GM12878 (cell line): ENCODE results near the gene CLK4. TPM values are rescaled to one million over a fixed set of nuclear protein-coding genes. Genes with fewer than 3 reads are reported as not detected.

Experiments used
- ATAC-seq: fragments of 200-7000 bp; cut with Tn5 transposase; 3 replicates; pipeline ENCODE4 v1.9.1; 2020; ENCODE audit warnings: mild to moderate bottlenecking, moderate library complexity
- BruUV-seq: library from RNA; stranded (reverse); fragments of 400-500 nt; replicated peaks from 2 replicates; lab custom pipeline; 2021; lab: Mats Ljungman, UMichigan
- CTCF ChIA-PET: fragments of 300-600 bp; sonication (Branson Sonifier 250); formaldehyde crosslinking; extraction: SDS; loops from one replicate; lab custom pipeline; 2021; ENCODE audit warnings: inconsistent platforms; lab: Yijun Ruan, JAX
- POLR2A ChIA-PET: fragments of 350-600 bp; formaldehyde crosslinking; extraction: SDS; loops from one replicate; lab custom pipeline; 2021; ENCODE audit warnings: inconsistent platforms; lab: Charles Lee
- RAD21 ChIA-PET: fragments of 300-600 bp; sonication (Branson Sonifier 250); formaldehyde crosslinking; loops from one replicate; lab custom pipeline; 2023; ENCODE audit warnings: antibody characterized with exemption; ENCODE audit not compliant: unreplicated experiment; lab: Charles Lee
- SMC1A ChIA-PET: fragments of 300-600 bp; sonication (Branson Sonifier 250); formaldehyde crosslinking; loops from one replicate; lab custom pipeline; 2023; ENCODE audit not compliant: unreplicated experiment, uncharacterized antibody; lab: Charles Lee
- DNase-seq: peaks from one replicate; pipeline ENCODE4 v3.0.0-alpha.2; 2011; ENCODE audit warnings: low read depth, low spot score
- FAIRE-seq: peaks from 3 replicates; lab custom pipeline; 2011; peaks lifted over from hg19 to GRCh38; lab: Jason Lieb, UNC
- H2AFZ ChIP-seq: 2 replicates; pipeline ENCODE4 v1.6.0; 2011; ENCODE audit warnings: low read depth, low read length, control low read depth; ENCODE audit not compliant: control insufficient read depth
- H3K27ac ChIP-seq: 2 replicates; pipeline ENCODE4 v1.5.1; 2011; ENCODE audit warnings: control low read depth; ENCODE audit not compliant: control insufficient read depth, insufficient read depth
- H3K27me3 ChIP-seq, 2 experiments: replicated peaks in 1 of 2; 2 replicates each; pipeline versions ENCODE4 v1.6.0 to v1.6.1; 2011; ENCODE audit warnings: low read length in 1 of 2; ENCODE audit not compliant: control insufficient read depth in 2 of 2, insufficient read depth in 2 of 2
- H3K36me3 ChIP-seq, 2 experiments: 2 replicates each; pipeline ENCODE4 v1.5.1; 2011; ENCODE audit warnings: low read length in 1 of 2; ENCODE audit not compliant: control insufficient read depth in 2 of 2, insufficient read depth in 2 of 2
- H3K4me1 ChIP-seq: 2 replicates; pipeline ENCODE4 v1.6.1; 2011; ENCODE audit warnings: mild to moderate bottlenecking, low read length, moderate library complexity, mixed read lengths; ENCODE audit not compliant: control insufficient read depth, insufficient read depth
- H3K4me2 ChIP-seq: 2 replicates; pipeline ENCODE4 v1.6.0; 2011; ENCODE audit warnings: control low read depth; ENCODE audit not compliant: control insufficient read depth, insufficient read depth
- H3K4me3 ChIP-seq: fragments of 200-600 bp; sonication (generic); 2 replicates; pipeline ENCODE4 v1.5.1; 2016
- H3K79me2 ChIP-seq: 2 replicates; pipeline ENCODE4 v1.6.0; 2011; ENCODE audit warnings: low read length; ENCODE audit not compliant: control insufficient read depth, insufficient read depth
- H3K9ac ChIP-seq: 2 replicates; pipeline ENCODE4 v1.8.0; 2011; ENCODE audit warnings: low read length, control low read depth, mixed read lengths; ENCODE audit not compliant: control insufficient read depth, insufficient read depth
- H3K9me3 ChIP-seq: replicated peaks from 3 replicates; pipeline ENCODE4 v1.5.1; 2011; ENCODE audit warnings: mild to moderate bottlenecking, low read length; ENCODE audit not compliant: control insufficient read depth, insufficient read depth
- H4K20me1 ChIP-seq: 2 replicates; pipeline ENCODE4 v1.6.0; 2011; ENCODE audit not compliant: control insufficient read depth, insufficient read depth
- ETV6 ChIP-seq, 2 experiments: fragments of 450-650 bp in 1 of 2; IDR thresholded peaks in 1 of 2; conservative IDR thresholded peaks in 1 of 2; 2 replicates each; pipeline ENCODE4 v1.6.1; 2014; ENCODE audit warnings: antibody characterized with exemption in 1 of 2, borderline replicate concordance in 1 of 2, low read depth in 1 of 2, mild to moderate bottlenecking in 1 of 2, moderate library complexity in 1 of 2
- FOXK2 ChIP-seq: fragments of 450-650 bp; IDR thresholded peaks from 2 replicates; pipeline ENCODE4 v1.6.1; 2017; ENCODE audit warnings: mild to moderate bottlenecking, moderate library complexity
- MEF2B ChIP-seq: fragments of 450-650 bp; IDR thresholded peaks from 2 replicates; pipeline ENCODE4 v1.6.1; 2018; ENCODE audit warnings: mild to moderate bottlenecking, moderate library complexity; ENCODE audit not compliant: partially characterized antibody, poor library complexity, severe bottlenecking
- NFXL1 ChIP-seq: fragments of 450-650 bp; IDR thresholded peaks from 2 replicates; pipeline ENCODE4 v1.6.1; 2017; ENCODE audit warnings: antibody characterized with exemption, mild to moderate bottlenecking, borderline replicate concordance
- RCOR1 ChIP-seq: conservative IDR thresholded peaks from 2 replicates; pipeline ENCODE4 v1.6.1; 2012; ENCODE audit warnings: low read depth, low read length, improper control_type of control experiment
- STAT3 ChIP-seq: IDR thresholded peaks from 2 replicates; pipeline ENCODE4 v1.6.1; 2011; ENCODE audit warnings: low read depth, low read length, improper control_type of control experiment
- TBL1XR1 ChIP-seq: IDR thresholded peaks from 2 replicates; pipeline ENCODE4 v1.6.1; 2012; ENCODE audit warnings: low read depth, low read length, improper control_type of control experiment
- YBX1 ChIP-seq: fragments of 450-650 bp; IDR thresholded peaks from 2 replicates; pipeline ENCODE4 v1.6.1; 2016; ENCODE audit warnings: antibody characterized with exemption
- WGBS: methylation state at CpG from one replicate; pipeline ENCODE4 v1.1.6; 2016; ENCODE audit warnings: low lambda C conversion rate; ENCODE audit not compliant: insufficient replicate concordance, insufficient coverage; ENCODE audit errors: missing lambda C conversion rate; 5-methylcytosine and 5-hydroxymethylcytosine counted together
- in situ Hi-C: fragments of 300-500 bp; cut with MboI; formaldehyde crosslinking; loops from 9 replicates; pipeline ENCODE4 v1.14.3; 2018; ENCODE audit warnings: mixed read lengths
- intact Hi-C: fragments of 100-400 bp; cut with micrococcal nuclease; formaldehyde crosslinking; loops from one replicate; pipeline ENCODE4 v1.14.2; 2022; ENCODE audit not compliant: unreplicated experiment
- polyA plus RNA-seq, 11 experiments: library from polyadenylated mRNA; depleted of rRNA in 4 of 11; unstranded in 6 of 11; stranded (reverse) in 5 of 11; fragments of >200 nt; fragmentation: Nextera tagmentation in 4 of 11; fragmentation: Illumina TruSeq in 1 of 11; extraction: Ambion mirVana in 4 of 11; extraction: Trizol in 1 of 11; gene quantifications; 1 replicate in 1 of 11; 2 replicates in 10 of 11; pipeline versions ENCODE4 v1.2.1 to v1.2.3, GENCODE V29; 2011 to 2016; ENCODE audit warnings: inconsistent platforms in 2 of 11, missing spikeins in 2 of 11, low read depth in 1 of 11
- total RNA-seq, 4 experiments: library from RNA; depleted of rRNA in 3 of 4; stranded (reverse); fragments of >200 nt in 3 of 4; fragmentation: Illumina TruSeq in 1 of 4; extraction: Trizol in 1 of 4; gene quantifications; 2 replicates each; pipeline versions ENCODE4 v1.2.1 to v1.2.3, GENCODE V29; 2013 to 2021
- TF ChIP-seq, protein P1 (sequence below): fragments of 450-650 bp; IDR thresholded peaks from 2 replicates; pipeline ENCODE4 v1.6.1; 2014; ENCODE audit warnings: mild to moderate bottlenecking
- TF ChIP-seq, protein P2 (sequence below): fragments of 450-650 bp; IDR thresholded peaks from 2 replicates; pipeline ENCODE4 v1.6.1; 2017; ENCODE audit warnings: low read depth, mild to moderate bottlenecking, moderate library complexity
- TF ChIP-seq, protein P3 (sequence below): fragments of 450-650 bp; IDR thresholded peaks from 2 replicates; pipeline ENCODE4 v1.6.1; 2017; ENCODE audit warnings: borderline replicate concordance
- TF ChIP-seq, protein P4 (sequence below): fragments of 450-650 bp; IDR thresholded peaks from 2 replicates; pipeline ENCODE4 v1.6.1; 2017; ENCODE audit warnings: mild to moderate bottlenecking, moderate library complexity
- TF ChIP-seq, protein P5 (sequence below): fragments of 450-650 bp; conservative IDR thresholded peaks from 2 replicates; pipeline ENCODE4 v1.6.1; 2017; ENCODE audit warnings: mild to moderate bottlenecking, moderate library complexity

CLK4 gene
- total and polyA plus RNA-seq, 10 of the 15 experiments (the other 5 are each of a cell fraction or from before 2014, with no cell fraction given): 13.6 to 47.9 (median 19.1) TPM

DNA sequence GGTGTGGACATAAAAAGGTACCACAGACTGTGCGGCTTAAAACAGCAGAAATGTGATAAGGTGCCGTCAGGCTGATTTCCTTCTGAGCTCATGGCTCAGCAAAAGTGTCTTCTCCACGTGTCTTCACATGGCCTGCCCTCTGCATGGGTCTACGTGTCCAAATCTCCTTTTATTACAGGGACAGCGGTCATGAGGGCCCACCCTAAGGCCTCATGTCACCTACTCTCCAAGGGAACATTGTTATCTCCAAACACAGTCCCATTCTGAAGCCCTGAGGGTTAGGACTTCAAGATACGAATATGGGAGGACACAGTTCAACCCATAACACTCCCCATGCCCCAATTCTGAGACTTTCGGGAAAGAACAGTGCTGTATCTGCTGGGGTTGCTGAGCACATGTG is 71.8 kb downstream of the CLK4 start:
- H2AFZ ChIP-seq: no peak overlapping the region
- no peaks in the 10 kb centered on the region for H3K9me3 ChIP-seq
- no peaks in the 10 kb centered on the region for H3K36me3 ChIP-seq
- ChIA-PET POLR2A (no interaction called here), SMC1A (no interaction called here), CTCF (no interaction called here), RAD21 (no interaction called here)
- WGBS: 20% methylated on average over 7 of the region's 7 CpGs
- BruUV-seq: no TSS peak
- in situ Hi-C loops (no loop called here), intact Hi-C loops (no loop called here)
- ATAC-seq (no peak), DNase-seq (no peak), FAIRE-seq (no peak)
- no peak overlapping the region for H3K4me2 ChIP-seq
- H4K20me1 ChIP-seq: no peaks in the 10 kb centered on the region
- H3K4me1 ChIP-seq: no peaks in the 10 kb centered on the region
- H3K4me3 ChIP-seq: no peak overlapping the region
- H3K27ac ChIP-seq: no peak overlapping the region
- no peaks in the 10 kb centered on the region for H3K27me3 ChIP-seq
- no peak overlapping the region for H3K9ac ChIP-seq
- no peaks in the 10 kb centered on the region for H3K79me2 ChIP-seq
- TF ChIP-seq, protein P1, sequence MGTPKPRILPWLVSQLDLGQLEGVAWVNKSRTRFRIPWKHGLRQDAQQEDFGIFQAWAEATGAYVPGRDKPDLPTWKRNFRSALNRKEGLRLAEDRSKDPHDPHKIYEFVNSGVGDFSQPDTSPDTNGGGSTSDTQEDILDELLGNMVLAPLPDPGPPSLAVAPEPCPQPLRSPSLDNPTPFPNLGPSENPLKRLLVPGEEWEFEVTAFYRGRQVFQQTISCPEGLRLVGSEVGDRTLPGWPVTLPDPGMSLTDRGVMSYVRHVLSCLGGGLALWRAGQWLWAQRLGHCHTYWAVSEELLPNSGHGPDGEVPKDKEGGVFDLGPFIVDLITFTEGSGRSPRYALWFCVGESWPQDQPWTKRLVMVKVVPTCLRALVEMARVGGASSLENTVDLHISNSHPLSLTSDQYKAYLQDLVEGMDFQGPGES: no peak
- TF ChIP-seq, protein P2, sequence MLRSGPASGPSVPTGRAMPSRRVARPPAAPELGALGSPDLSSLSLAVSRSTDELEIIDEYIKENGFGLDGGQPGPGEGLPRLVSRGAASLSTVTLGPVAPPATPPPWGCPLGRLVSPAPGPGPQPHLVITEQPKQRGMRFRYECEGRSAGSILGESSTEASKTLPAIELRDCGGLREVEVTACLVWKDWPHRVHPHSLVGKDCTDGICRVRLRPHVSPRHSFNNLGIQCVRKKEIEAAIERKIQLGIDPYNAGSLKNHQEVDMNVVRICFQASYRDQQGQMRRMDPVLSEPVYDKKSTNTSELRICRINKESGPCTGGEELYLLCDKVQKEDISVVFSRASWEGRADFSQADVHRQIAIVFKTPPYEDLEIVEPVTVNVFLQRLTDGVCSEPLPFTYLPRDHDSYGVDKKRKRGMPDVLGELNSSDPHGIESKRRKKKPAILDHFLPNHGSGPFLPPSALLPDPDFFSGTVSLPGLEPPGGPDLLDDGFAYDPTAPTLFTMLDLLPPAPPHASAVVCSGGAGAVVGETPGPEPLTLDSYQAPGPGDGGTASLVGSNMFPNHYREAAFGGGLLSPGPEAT: no peak
- TF ChIP-seq, protein P3, sequence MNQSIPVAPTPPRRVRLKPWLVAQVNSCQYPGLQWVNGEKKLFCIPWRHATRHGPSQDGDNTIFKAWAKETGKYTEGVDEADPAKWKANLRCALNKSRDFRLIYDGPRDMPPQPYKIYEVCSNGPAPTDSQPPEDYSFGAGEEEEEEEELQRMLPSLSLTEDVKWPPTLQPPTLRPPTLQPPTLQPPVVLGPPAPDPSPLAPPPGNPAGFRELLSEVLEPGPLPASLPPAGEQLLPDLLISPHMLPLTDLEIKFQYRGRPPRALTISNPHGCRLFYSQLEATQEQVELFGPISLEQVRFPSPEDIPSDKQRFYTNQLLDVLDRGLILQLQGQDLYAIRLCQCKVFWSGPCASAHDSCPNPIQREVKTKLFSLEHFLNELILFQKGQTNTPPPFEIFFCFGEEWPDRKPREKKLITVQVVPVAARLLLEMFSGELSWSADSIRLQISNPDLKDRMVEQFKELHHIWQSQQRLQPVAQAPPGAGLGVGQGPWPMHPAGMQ: no peak
- TF ChIP-seq MEF2B: no peak
- no peak for TF ChIP-seq RCOR1
- TF ChIP-seq, protein P4, sequence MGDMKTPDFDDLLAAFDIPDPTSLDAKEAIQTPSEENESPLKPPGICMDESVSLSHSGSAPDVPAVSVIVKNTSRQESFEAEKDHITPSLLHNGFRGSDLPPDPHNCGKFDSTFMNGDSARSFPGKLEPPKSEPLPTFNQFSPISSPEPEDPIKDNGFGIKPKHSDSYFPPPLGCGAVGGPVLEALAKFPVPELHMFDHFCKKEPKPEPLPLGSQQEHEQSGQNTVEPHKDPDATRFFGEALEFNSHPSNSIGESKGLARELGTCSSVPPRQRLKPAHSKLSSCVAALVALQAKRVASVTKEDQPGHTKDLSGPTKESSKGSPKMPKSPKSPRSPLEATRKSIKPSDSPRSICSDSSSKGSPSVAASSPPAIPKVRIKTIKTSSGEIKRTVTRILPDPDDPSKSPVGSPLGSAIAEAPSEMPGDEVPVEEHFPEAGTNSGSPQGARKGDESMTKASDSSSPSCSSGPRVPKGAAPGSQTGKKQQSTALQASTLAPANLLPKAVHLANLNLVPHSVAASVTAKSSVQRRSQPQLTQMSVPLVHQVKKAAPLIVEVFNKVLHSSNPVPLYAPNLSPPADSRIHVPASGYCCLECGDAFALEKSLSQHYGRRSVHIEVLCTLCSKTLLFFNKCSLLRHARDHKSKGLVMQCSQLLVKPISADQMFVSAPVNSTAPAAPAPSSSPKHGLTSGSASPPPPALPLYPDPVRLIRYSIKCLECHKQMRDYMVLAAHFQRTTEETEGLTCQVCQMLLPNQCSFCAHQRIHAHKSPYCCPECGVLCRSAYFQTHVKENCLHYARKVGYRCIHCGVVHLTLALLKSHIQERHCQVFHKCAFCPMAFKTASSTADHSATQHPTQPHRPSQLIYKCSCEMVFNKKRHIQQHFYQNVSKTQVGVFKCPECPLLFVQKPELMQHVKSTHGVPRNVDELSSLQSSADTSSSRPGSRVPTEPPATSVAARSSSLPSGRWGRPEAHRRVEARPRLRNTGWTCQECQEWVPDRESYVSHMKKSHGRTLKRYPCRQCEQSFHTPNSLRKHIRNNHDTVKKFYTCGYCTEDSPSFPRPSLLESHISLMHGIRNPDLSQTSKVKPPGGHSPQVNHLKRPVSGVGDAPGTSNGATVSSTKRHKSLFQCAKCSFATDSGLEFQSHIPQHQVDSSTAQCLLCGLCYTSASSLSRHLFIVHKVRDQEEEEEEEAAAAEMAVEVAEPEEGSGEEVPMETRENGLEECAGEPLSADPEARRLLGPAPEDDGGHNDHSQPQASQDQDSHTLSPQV: no peak
- no peak for TF ChIP-seq ETV6 (conservative IDR thresholded peaks at IDR 0.05 in 1 of 2, IDR thresholded peaks at IDR 0.05 in 1 of 2; ENCODE audit: borderline replicate concordance in 1 of 2, low read depth in 1 of 2)
- TF ChIP-seq FOXK2: no peak
- no peak for TF ChIP-seq STAT3
- TF ChIP-seq YBX1: no peak
- TF ChIP-seq NFXL1: no peak
- TF ChIP-seq TBL1XR1: no peak
- TF ChIP-seq, protein P5, sequence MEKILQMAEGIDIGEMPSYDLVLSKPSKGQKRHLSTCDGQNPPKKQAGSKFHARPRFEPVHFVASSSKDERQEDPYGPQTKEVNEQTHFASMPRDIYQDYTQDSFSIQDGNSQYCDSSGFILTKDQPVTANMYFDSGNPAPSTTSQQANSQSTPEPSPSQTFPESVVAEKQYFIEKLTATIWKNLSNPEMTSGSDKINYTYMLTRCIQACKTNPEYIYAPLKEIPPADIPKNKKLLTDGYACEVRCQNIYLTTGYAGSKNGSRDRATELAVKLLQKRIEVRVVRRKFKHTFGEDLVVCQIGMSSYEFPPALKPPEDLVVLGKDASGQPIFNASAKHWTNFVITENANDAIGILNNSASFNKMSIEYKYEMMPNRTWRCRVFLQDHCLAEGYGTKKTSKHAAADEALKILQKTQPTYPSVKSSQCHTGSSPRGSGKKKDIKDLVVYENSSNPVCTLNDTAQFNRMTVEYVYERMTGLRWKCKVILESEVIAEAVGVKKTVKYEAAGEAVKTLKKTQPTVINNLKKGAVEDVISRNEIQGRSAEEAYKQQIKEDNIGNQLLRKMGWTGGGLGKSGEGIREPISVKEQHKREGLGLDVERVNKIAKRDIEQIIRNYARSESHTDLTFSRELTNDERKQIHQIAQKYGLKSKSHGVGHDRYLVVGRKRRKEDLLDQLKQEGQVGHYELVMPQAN: no peak
